GM12878 (cell line): ENCODE data around the gene GPR18. TPM values are rescaled to one million over a fixed set of nuclear protein-coding genes. Genes with fewer than 3 reads are reported as not detected.

Source experiments
- ATAC-seq: fragments of 200-7000 bp; cut with Tn5 transposase; 3 replicates; pipeline ENCODE4 v1.9.1; 2020; ENCODE audit warnings: mild to moderate bottlenecking, moderate library complexity
- BruUV-seq: library from RNA; stranded (reverse); fragments of 400-500 nt; replicated peaks from 2 replicates; lab custom pipeline; 2021; lab: Mats Ljungman, UMichigan
- CTCF ChIA-PET: fragments of 300-600 bp; sonication (Branson Sonifier 250); formaldehyde crosslinking; extraction: SDS; loops from one replicate; lab custom pipeline; 2021; ENCODE audit warnings: inconsistent platforms; lab: Yijun Ruan, JAX
- POLR2A ChIA-PET: fragments of 350-600 bp; formaldehyde crosslinking; extraction: SDS; loops from one replicate; lab custom pipeline; 2021; ENCODE audit warnings: inconsistent platforms; lab: Charles Lee
- RAD21 ChIA-PET: fragments of 300-600 bp; sonication (Branson Sonifier 250); formaldehyde crosslinking; loops from one replicate; lab custom pipeline; 2023; ENCODE audit warnings: antibody characterized with exemption; ENCODE audit not compliant: unreplicated experiment; lab: Charles Lee
- SMC1A ChIA-PET: fragments of 300-600 bp; sonication (Branson Sonifier 250); formaldehyde crosslinking; loops from one replicate; lab custom pipeline; 2023; ENCODE audit not compliant: unreplicated experiment, uncharacterized antibody; lab: Charles Lee
- DNase-seq: peaks from one replicate; pipeline ENCODE4 v3.0.0-alpha.2; 2011; ENCODE audit warnings: low read depth, low spot score
- FAIRE-seq: peaks from 3 replicates; lab custom pipeline; 2011; peaks lifted over from hg19 to GRCh38; lab: Jason Lieb, UNC
- H2AFZ ChIP-seq: 2 replicates; pipeline ENCODE4 v1.6.0; 2011; ENCODE audit warnings: low read depth, low read length, control low read depth; ENCODE audit not compliant: control insufficient read depth
- H3K27ac ChIP-seq: 2 replicates; pipeline ENCODE4 v1.5.1; 2011; ENCODE audit warnings: control low read depth; ENCODE audit not compliant: control insufficient read depth, insufficient read depth
- H3K27me3 ChIP-seq, 2 experiments: replicated peaks in 1 of 2; 2 replicates each; pipeline versions ENCODE4 v1.6.0 to v1.6.1; 2011; ENCODE audit warnings: low read length in 1 of 2; ENCODE audit not compliant: control insufficient read depth in 2 of 2, insufficient read depth in 2 of 2
- H3K36me3 ChIP-seq, 2 experiments: 2 replicates each; pipeline ENCODE4 v1.5.1; 2011; ENCODE audit warnings: low read length in 1 of 2; ENCODE audit not compliant: control insufficient read depth in 2 of 2, insufficient read depth in 2 of 2
- H3K4me1 ChIP-seq: 2 replicates; pipeline ENCODE4 v1.6.1; 2011; ENCODE audit warnings: mild to moderate bottlenecking, low read length, moderate library complexity, mixed read lengths; ENCODE audit not compliant: control insufficient read depth, insufficient read depth
- H3K4me2 ChIP-seq: 2 replicates; pipeline ENCODE4 v1.6.0; 2011; ENCODE audit warnings: control low read depth; ENCODE audit not compliant: control insufficient read depth, insufficient read depth
- H3K4me3 ChIP-seq: fragments of 200-600 bp; sonication (generic); 2 replicates; pipeline ENCODE4 v1.5.1; 2016
- H3K79me2 ChIP-seq: 2 replicates; pipeline ENCODE4 v1.6.0; 2011; ENCODE audit warnings: low read length; ENCODE audit not compliant: control insufficient read depth, insufficient read depth
- H3K9ac ChIP-seq: 2 replicates; pipeline ENCODE4 v1.8.0; 2011; ENCODE audit warnings: low read length, control low read depth, mixed read lengths; ENCODE audit not compliant: control insufficient read depth, insufficient read depth
- H3K9me3 ChIP-seq: replicated peaks from 3 replicates; pipeline ENCODE4 v1.5.1; 2011; ENCODE audit warnings: mild to moderate bottlenecking, low read length; ENCODE audit not compliant: control insufficient read depth, insufficient read depth
- H4K20me1 ChIP-seq: 2 replicates; pipeline ENCODE4 v1.6.0; 2011; ENCODE audit not compliant: control insufficient read depth, insufficient read depth
- ATF3 ChIP-seq: IDR thresholded peaks from 2 replicates; pipeline ENCODE4 v1.6.1; 2011; ENCODE audit warnings: low read depth, mild to moderate bottlenecking, low read length, moderate library complexity, borderline replicate concordance; ENCODE audit errors: extremely low read depth
- ATF7 ChIP-seq: fragments of 450-650 bp; IDR thresholded peaks from 2 replicates; pipeline ENCODE4 v1.6.1; 2016; ENCODE audit warnings: low read depth, mild to moderate bottlenecking
- BCL11A ChIP-seq: IDR thresholded peaks from 2 replicates; pipeline ENCODE4 v1.6.1; 2011; ENCODE audit warnings: low read depth, low read length
- BHLHE40 ChIP-seq, 2 experiments: fragments of 450-650 bp in 1 of 2; IDR thresholded peaks; 2 replicates each; pipeline ENCODE4 v1.6.1; 2011 to 2017; ENCODE audit warnings: low read depth in 2 of 2, borderline replicate concordance in 1 of 2, improper control_type of control experiment in 1 of 2, low read length in 1 of 2, mild to moderate bottlenecking in 1 of 2
- CBX3 ChIP-seq: fragments of 200-600 bp; sonication (generic); IDR thresholded peaks from 2 replicates; pipeline ENCODE4 v1.6.1; 2016; ENCODE audit warnings: low read depth, borderline replicate concordance
- EGR1 ChIP-seq, 2 experiments: IDR thresholded peaks; 1 replicate in 1 of 2; 2 replicates in 1 of 2; pipeline ENCODE4 v1.6.1; 2011 to 2012; ENCODE audit warnings: low read depth in 2 of 2, low read length in 2 of 2, borderline replicate concordance in 1 of 2, mild to moderate bottlenecking in 1 of 2, moderate library complexity in 1 of 2
- JUNB ChIP-seq: IDR thresholded peaks from 2 replicates; pipeline ENCODE4 v1.6.1; 2016; ENCODE audit warnings: antibody characterized with exemption, mild to moderate bottlenecking
- KAT2A ChIP-seq: conservative IDR thresholded peaks from 2 replicates; pipeline ENCODE4 v1.6.1; 2011; ENCODE audit warnings: low read depth, low read length; ENCODE audit not compliant: control insufficient read depth
- MTA2 ChIP-seq: fragments of 450-650 bp; IDR thresholded peaks from 2 replicates; pipeline ENCODE4 v1.6.1; 2016; ENCODE audit warnings: low read depth, mild to moderate bottlenecking, moderate library complexity
- MTA3 ChIP-seq: IDR thresholded peaks from 2 replicates; pipeline ENCODE4 v1.6.1; 2012; ENCODE audit warnings: low read length, inconsistent platforms, borderline replicate concordance
- NBN ChIP-seq: fragments of 450-650 bp; IDR thresholded peaks from 2 replicates; pipeline ENCODE4 v1.6.1; 2016
- PKNOX1 ChIP-seq: fragments of 450-650 bp; IDR thresholded peaks from 2 replicates; pipeline ENCODE4 v1.6.1; 2016; ENCODE audit warnings: mild to moderate bottlenecking
- POLR2AphosphoS2 ChIP-seq: IDR thresholded peaks from 2 replicates; pipeline ENCODE4 v1.6.1; 2011; ENCODE audit warnings: low read depth, mild to moderate bottlenecking, low read length, improper control_type of control experiment, moderate library complexity
- POLR2AphosphoS5 ChIP-seq: IDR thresholded peaks from 2 replicates; pipeline ENCODE4 v1.6.1; 2011; ENCODE audit warnings: mild to moderate bottlenecking, low read length, inconsistent platforms
- RCOR1 ChIP-seq: conservative IDR thresholded peaks from 2 replicates; pipeline ENCODE4 v1.6.1; 2012; ENCODE audit warnings: low read depth, low read length, improper control_type of control experiment
- SREBF1 ChIP-seq: IDR thresholded peaks from 2 replicates; pipeline ENCODE4 v1.6.1; 2012; ENCODE audit warnings: mild to moderate bottlenecking, low read length
- SREBF2 ChIP-seq: IDR thresholded peaks from 2 replicates; pipeline ENCODE4 v1.6.1; 2012; ENCODE audit warnings: mild to moderate bottlenecking, low read length
- ZNF217 ChIP-seq: fragments of 450-650 bp; IDR thresholded peaks from 2 replicates; pipeline ENCODE4 v1.6.1; 2017; ENCODE audit warnings: antibody characterized with exemption, mild to moderate bottlenecking
- ZNF687 ChIP-seq: fragments of 450-650 bp; IDR thresholded peaks from 2 replicates; pipeline ENCODE4 v1.6.1; 2017; ENCODE audit warnings: mild to moderate bottlenecking, moderate library complexity
- WGBS: methylation state at CpG from one replicate; pipeline ENCODE4 v1.1.6; 2016; ENCODE audit warnings: low lambda C conversion rate; ENCODE audit not compliant: insufficient replicate concordance, insufficient coverage; ENCODE audit errors: missing lambda C conversion rate; 5-methylcytosine and 5-hydroxymethylcytosine counted together
- in situ Hi-C: fragments of 300-500 bp; cut with MboI; formaldehyde crosslinking; loops from 9 replicates; pipeline ENCODE4 v1.14.3; 2018; ENCODE audit warnings: mixed read lengths
- intact Hi-C: fragments of 100-400 bp; cut with micrococcal nuclease; formaldehyde crosslinking; loops from one replicate; pipeline ENCODE4 v1.14.2; 2022; ENCODE audit not compliant: unreplicated experiment
- polyA plus RNA-seq, 11 experiments: library from polyadenylated mRNA; depleted of rRNA in 4 of 11; unstranded in 6 of 11; stranded (reverse) in 5 of 11; fragments of >200 nt; fragmentation: Nextera tagmentation in 4 of 11; fragmentation: Illumina TruSeq in 1 of 11; extraction: Ambion mirVana in 4 of 11; extraction: Trizol in 1 of 11; gene quantifications; 1 replicate in 1 of 11; 2 replicates in 10 of 11; pipeline versions ENCODE4 v1.2.1 to v1.2.3, GENCODE V29; 2011 to 2016; ENCODE audit warnings: inconsistent platforms in 2 of 11, missing spikeins in 2 of 11, low read depth in 1 of 11
- total RNA-seq, 4 experiments: library from RNA; depleted of rRNA in 3 of 4; stranded (reverse); fragments of >200 nt in 3 of 4; fragmentation: Illumina TruSeq in 1 of 4; extraction: Trizol in 1 of 4; gene quantifications; 2 replicates each; pipeline versions ENCODE4 v1.2.1 to v1.2.3, GENCODE V29; 2013 to 2021

Gene GPR18
- total and polyA plus RNA-seq, 10 of the 15 experiments (the other 5 are each of a cell fraction or from before 2014, with no cell fraction given), result 3.3 to 12.9 (median 5.2) TPM

GRCh38 chr13:99220199-99220935 is 37.8 kb downstream of the GPR18 start:
- DNase-seq (no peak), FAIRE-seq (no peak), ATAC-seq (no peak)
- BruUV-seq, result no TSS peak
- in situ Hi-C loops, result no loop called here
- Histone ChIP-seq H3K4me1 (peaks cover 6% of the 10 kb centered on the region), H4K20me1 (peaks cover 1% of the 10 kb centered on the region; the same call in 1 of the 2 replicates), H3K79me2 (peaks cover 60% of the 10 kb centered on the region), H3K36me3 (no peaks in the 10 kb centered on the region; a peak in 1 of 4 replicates), H3K27ac (no peak overlapping the region), H3K27me3 (no peaks in the 10 kb centered on the region), H3K4me3 (no peak overlapping the region), H2AFZ (no peak overlapping the region), H3K9me3 (no peaks in the 10 kb centered on the region), H3K4me2 (no peak overlapping the region), H3K9ac (no peak overlapping the region)
- ChIA-PET POLR2A (no interaction called here), CTCF (interaction anchor here (1.9 kb wide), 1 partner anchor 44 kb away, joined by 7 read pairs; no protein-coding TSS in a partner anchor), RAD21 (interaction anchor here (2.6 kb wide), 1 partner anchor 15 kb away, joined by 17 read pairs; no protein-coding TSS in a partner anchor), SMC1A (interaction anchor here (3.9 kb wide), 1 partner anchor 16 kb away, joined by 34 read pairs; no protein-coding TSS in a partner anchor)
- WGBS, result 81% methylated on average over 6 of the region's 6 CpGs
- intact Hi-C loops, result no loop called here
- TF ChIP-seq SREBF1, result no peak
- TF ChIP-seq JUNB, result no peak
- TF ChIP-seq MTA2, result no peak
- no peak for TF ChIP-seq ZNF687
- no peak for TF ChIP-seq ZNF217
- TF ChIP-seq SREBF2, result no peak
- TF ChIP-seq POLR2AphosphoS2, result no peak
- TF ChIP-seq NBN, result no peak
- TF ChIP-seq EGR1 (IDR thresholded peaks at IDR 0.05; ENCODE audit: borderline replicate concordance in 1 of 2, low read depth in 2 of 2, low read length in 2 of 2), result no peak
- TF ChIP-seq MTA3, result no peak
- no peak for TF ChIP-seq BCL11A
- no peak for TF ChIP-seq ATF3
- TF ChIP-seq ATF7, result no peak
- no peak for TF ChIP-seq BHLHE40 (IDR thresholded peaks at IDR 0.05; ENCODE audit: borderline replicate concordance in 1 of 2, low read depth in 2 of 2, low read length in 1 of 2)
- TF ChIP-seq CBX3, result no peak
- TF ChIP-seq KAT2A, result no peak
- no peak for TF ChIP-seq RCOR1
- TF ChIP-seq PKNOX1, result no peak
- no peak for TF ChIP-seq POLR2AphosphoS5
